ENCODE results near the gene SERPINA9. TPM values are rescaled to one million over a fixed set of nuclear protein-coding genes. Genes with fewer than 3 reads are reported as not detected.
"Not testable (repeated sequence)": the region's sequence is repeated elsewhere in the genome, so short reads cannot be mapped to it uniquely, and the experiment has no call there.

Gene SERPINA9
- total RNA-seq, 1 donor from 2014 or later = not detected

DNA sequence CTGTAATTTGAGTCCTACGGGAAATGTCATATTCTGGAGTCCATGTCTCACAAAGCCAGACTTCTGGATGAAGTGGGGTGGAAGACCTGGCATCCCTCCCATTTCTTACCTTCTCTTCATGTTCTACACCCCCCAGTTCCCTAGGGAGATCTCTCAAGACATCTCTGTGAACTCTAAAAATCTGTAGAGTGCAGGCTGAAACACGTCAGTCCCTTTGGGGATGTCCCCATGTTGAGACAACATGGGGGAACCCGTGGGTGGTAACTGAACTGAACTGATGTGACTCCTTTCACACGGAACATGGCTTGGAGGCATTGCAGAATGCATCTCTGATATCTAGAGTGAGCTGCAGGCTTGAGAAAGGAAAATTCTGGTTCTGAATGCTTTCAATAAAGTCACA, 18.1 kb upstream of the SERPINA9 start:
- no peak for DNase-seq
- ATAC-seq (ENCODE audit: poor library complexity) = no peak
- intact Hi-C loops (cut with DNase I) = no loop called here

DNA sequence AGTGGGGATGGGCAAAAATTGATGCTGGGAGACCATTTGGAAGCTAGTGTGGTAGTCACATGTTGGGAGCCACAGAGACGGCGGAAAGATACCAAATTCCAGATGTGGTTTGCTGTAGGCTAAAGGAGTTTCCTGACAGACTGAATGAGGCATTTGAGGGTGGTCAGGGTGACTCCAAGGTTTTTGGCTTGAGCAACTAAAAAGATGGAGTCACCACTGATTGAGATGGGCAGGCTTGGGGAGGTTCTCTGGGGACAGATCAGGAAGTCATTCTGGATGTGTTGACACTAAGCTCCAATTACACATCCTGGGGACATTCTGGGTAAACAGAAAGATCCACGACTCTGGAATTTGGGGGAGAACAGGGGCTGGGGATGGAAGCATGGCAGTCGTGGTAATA, 15.5 kb upstream of the SERPINA9 start:
- ATAC-seq (ENCODE audit: poor library complexity) = no peak
- no peak for DNase-seq
- intact Hi-C loops (cut with DNase I) = no loop called here

GRCh38 chr14:94489336-94489735, 13.3 kb upstream of the SERPINA9 start:
- no peak for DNase-seq
- intact Hi-C loops (cut with DNase I) = loop anchor here (5.0 kb wide), 1 partner anchor 132 kb away; no protein-coding TSS in a partner anchor
- no peak for ATAC-seq (ENCODE audit: poor library complexity)

DNA sequence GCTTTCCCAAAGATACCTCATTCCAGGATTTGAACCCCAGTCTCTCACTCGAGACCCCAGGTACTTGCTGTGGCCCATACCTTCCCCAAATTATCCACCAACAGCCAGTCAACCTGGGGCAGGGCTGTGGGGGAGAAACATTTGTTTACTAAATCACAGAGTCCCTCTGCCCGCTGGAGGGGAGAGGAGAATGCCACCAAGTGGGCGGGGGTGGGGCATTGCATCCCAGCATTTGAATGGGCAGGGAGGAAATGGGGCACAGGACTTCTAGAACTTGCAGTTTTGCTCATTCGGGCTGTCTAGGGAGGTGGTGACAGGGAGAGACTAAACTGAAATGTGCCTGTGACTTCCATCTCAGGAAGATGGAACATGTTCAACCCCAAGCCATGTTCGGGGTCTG, 10.9 kb upstream of the SERPINA9 start:
- ATAC-seq (ENCODE audit: poor library complexity) (no peak), DNase-seq (no peak)
- intact Hi-C loops (cut with DNase I) = loop anchor here (5.0 kb wide), 1 partner anchor 130 kb away; no protein-coding TSS in a partner anchor

GRCh38 chr14:94485944-94486841, 10.2 kb upstream of the SERPINA9 start:
- intact Hi-C loops (cut with DNase I) = loop anchor here (5.0 kb wide), 1 partner anchor 129 kb away; no protein-coding TSS in a partner anchor
- ATAC-seq (ENCODE audit: poor library complexity) (peak; percentile 77), DNase-seq (peak; percentile 65)

GRCh38 chr14:94484481-94484880, 8.5 kb upstream of the SERPINA9 start:
- intact Hi-C loops (cut with DNase I) = no loop called here
- ATAC-seq (ENCODE audit: poor library complexity) (no peak), DNase-seq (no peak)

DNA sequence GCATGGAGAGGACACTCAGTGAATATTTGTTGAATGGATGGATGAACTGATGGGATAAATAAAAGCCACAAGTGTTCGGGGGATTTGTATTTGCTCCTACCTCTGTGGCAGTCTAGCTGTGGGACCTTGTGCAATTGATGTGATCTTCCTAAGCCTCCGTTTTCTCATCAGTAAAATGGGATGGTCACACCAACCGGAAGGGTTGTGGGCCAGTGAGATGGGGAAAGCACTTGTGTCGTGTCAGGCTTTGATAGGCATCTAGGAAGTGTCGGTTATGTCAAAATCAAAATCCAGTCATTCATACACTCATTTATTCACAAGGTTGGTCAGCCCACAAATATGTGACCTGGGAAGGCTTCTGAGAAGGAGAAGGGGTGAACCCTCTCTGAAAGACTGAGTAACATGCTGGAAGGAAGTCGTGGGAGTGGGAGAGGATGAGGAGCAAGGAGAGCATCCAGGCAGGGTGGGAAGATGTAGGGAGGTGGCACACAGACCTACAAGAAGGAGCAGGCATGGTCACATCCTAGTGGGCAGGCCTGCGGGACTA, 7.8 kb upstream of the SERPINA9 start:
- ATAC-seq (ENCODE audit: poor library complexity) (no peak), DNase-seq (no peak)
- intact Hi-C loops (cut with DNase I) = no loop called here

DNA sequence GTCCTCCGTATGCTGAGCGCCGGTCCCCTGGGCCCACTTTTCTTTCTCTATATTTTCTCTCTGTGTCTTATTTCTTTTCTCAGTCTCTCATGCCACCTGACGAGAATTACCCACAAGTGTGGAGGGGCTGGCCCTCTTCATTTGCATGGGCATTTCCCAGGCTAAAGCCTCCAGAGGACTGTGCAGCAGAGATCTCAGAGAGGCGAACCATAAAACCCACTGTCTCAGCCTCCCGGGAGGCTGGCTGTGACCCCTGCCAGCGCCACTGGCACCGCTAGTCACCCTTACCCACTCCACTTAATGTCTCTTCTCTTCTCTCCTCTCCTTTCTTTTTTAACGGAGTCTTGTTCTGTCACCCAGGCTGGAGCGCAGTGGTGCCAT, 7.1 kb upstream of the SERPINA9 start:
- no peak for DNase-seq
- intact Hi-C loops (cut with DNase I) = no loop called here

DNA sequence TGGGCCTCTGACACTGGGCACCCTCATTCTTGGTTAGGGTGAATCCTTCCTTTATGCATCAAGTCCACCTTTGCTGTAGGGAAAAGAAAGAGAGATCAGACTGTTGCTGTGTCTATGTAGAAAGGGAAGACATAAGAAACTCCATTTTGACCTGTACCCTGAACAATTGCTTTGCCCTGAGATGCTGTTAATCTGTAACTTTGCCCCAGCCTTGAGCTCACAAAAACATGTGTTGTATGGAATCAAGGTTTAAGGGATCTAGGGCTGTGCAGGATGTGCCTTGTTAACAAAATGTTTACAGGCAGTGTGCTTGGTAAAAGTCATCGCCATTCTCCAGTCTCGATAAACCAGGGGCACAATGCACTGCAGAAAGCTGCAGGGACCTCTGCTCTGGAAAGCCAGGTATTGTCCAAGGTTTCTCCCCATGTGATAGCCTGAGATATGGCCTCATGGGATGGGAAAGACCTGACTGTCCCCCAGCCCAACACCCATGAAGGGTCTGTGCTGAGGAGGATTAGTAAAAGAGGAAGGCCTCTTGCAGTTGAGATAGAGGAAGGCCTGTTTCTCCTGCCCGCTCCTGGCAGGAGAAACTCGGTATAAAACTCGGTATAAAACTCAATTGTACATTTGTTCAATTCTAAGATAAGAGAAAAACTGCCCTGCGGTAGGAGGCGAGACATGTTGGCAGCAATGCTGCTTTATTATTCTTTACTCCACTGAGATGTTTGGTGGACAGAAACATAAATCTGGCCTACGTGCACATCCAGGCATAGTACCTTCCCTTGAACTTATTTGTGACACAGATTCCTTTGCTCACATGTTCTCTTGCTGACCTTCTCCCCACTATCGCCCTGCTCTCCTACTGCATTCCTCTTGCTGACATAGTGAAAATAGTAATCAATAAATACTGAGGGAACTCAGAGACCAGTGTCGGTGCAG, 6.4 kb upstream of the SERPINA9 start:
- DNase-seq; ATAC-seq (ENCODE audit: poor library complexity); intact Hi-C loops (cut with DNase I): not testable (repeated sequence)

More for the DNA sequence above, 7.1 kb upstream of the SERPINA9 start:
- ATAC-seq (ENCODE audit: poor library complexity) = no peak

- intact Hi-C loops (cut with DNase I) = no loop called here
- ATAC-seq (ENCODE audit: poor library complexity) (no peak), DNase-seq (no peak)
Measured at GRCh38 chr14:94481468-94482131, 5.6 kb upstream of the SERPINA9 start.

DNA sequence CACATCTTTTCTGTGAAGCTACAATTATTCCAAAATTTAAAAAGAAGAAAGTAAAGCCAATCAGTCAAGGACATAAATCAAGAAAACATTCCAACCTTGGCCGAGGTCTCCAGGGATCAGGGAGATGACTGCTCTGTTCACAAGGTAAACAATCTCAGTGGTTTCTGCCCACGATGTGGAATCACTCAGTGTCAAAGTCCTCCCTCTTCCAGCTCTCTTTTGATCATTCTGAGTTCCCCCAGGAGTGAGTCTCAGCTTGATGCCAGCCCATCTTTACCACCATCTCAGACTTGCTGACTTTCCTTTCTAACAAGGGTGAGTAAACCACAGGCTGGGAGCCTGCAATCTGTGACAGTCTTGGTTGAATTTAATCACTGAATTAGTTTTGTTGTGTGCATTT, 4.8 kb upstream of the SERPINA9 start:
- ATAC-seq (ENCODE audit: poor library complexity) = no peak
- intact Hi-C loops (cut with DNase I) = no loop called here
- no peak for DNase-seq

- no peak for DNase-seq
- intact Hi-C loops (cut with DNase I) = no loop called here
- no peak for ATAC-seq (ENCODE audit: poor library complexity)
Measured at GRCh38 chr14:94478420-94478819, 2.4 kb upstream of the SERPINA9 start.

DNA sequence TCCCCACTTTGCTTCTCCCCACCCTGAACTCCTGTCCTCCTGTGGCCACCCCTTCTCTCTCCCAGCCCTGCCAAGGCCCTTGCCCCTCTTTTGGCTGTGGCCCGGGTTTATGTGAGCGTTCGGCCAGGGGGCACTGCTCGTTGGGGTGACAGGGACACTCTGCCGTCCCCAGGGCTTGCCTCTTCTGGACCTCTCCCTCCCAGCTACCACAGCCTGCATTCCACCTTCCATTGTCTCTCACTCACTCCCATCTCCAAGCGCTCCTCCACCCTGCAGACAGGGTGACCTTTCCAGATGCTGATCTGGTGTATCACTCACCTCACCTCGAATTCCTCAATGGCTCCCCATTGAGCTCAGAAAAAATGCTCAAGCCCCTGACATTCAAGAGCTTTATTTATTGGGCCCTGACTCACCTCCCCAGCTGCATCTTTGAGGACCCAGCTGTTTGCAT, 1.4 kb downstream of the SERPINA9 start:
- ATAC-seq (ENCODE audit: poor library complexity) (no peak), DNase-seq (no peak)
- intact Hi-C loops (cut with DNase I) = no loop called here

- intact Hi-C loops (cut with DNase I) = no loop called here
- DNase-seq (no peak), ATAC-seq (ENCODE audit: poor library complexity) (no peak)
Measured at GRCh38 chr14:94473666-94474410, 2.2 kb downstream of the SERPINA9 start.

DNA sequence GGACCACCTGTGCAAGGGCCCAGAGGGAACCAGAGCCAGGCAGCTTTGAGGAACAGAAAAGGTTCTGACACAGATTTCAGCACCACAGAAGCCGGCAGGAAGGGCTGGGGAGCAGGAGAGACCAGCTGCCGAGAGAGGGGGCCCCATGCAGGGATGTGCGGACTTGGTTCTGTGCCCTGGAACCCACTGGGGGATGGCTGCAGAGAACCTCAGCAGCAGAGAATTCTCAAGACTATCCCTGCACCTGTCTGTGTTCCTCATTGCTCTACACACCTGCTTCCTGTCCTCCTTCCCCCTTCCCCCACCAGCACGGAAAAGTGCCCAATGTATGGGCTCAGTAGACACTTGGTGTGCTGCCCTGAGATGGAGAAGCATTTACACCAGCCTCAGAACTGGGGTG, 3.2 kb downstream of the SERPINA9 start:
- ATAC-seq (ENCODE audit: poor library complexity) (no peak), DNase-seq (no peak)
- intact Hi-C loops (cut with DNase I) = no loop called here

DNA sequence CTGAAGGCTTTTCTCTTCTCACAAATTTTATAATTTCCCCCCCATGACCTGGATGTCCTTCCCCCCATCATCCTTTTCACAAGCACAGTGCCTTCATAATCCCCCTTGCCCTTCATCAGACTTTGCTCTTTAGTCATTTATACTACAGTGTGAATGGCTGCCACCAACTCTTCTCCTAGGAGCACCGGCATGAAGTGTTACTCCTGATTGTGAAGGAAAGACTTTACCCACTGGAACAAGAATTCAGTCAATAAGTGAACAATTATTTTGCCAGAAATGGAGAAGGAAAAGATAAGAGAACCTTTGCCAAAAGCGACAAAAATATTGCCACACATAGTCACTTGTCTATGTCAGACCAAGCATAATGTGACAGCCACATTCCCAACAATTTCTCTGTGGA, 5.0 kb downstream of the SERPINA9 start:
- intact Hi-C loops (cut with DNase I) = no loop called here
- ATAC-seq (ENCODE audit: poor library complexity) = no peak
- no peak for DNase-seq

DNA sequence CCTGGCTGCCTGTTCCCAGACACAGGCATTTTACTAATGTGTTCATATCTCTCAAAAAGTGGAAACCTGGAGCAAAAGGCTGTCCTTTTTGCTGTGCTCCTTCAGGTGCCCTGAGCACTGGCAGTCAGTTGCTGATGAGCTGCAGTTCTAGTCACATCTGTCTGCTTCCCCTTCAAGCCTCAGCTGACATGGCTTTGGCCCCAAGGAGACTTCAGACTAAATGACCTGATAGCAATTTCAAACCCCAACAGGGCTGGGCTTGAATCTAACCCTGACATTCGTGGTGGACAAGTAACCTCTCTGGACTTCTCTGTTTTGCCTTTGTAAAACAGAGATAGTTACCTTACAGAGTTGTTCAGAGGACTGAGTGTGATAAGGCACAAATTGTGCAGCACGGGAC, 5.7 kb downstream of the SERPINA9 start:
- intact Hi-C loops (cut with DNase I) = no loop called here
- DNase-seq (no peak), ATAC-seq (ENCODE audit: poor library complexity) (no peak)

DNA sequence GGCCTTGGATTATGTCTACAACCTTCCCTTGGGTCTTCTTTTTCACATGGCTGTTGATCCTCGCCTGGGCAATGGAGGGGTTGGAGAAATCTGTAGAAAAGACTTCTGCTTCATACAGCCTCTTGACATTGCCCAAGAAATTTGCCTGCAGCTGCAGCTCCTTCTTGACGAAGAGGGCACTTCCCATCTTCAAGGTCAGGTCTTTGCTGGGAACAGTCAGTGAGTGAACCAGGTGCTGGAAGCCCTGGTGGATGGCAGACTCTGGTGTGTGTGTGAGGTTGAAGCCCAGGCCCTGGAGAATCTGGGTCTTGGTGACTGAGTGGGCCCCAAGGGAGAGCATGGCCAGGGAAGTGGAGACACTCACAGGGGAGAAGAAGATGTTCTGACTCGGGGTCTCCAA, 6.7 kb downstream of the SERPINA9 start:
- DNase-seq (no peak), ATAC-seq (ENCODE audit: poor library complexity) (no peak)
- intact Hi-C loops (cut with DNase I) = no loop called here
